Fibroblast of pulmonary artery (primary cell): ENCODE data around the gene GBA2.

Experiments
- DNase-seq: peaks from one replicate; pipeline ENCODE4 v3.0.0-alpha.2; 2010; ENCODE audit warnings: low read depth
- H3K4me3 ChIP-seq: replicated peaks from 2 replicates; pipeline ENCODE4 v1.5.1; 2011; ENCODE audit warnings: low read depth, mild to moderate bottlenecking, control low read depth, low read length, moderate library complexity
- TF ChIP-seq, protein P1 (sequence below): IDR thresholded peaks from 2 replicates; pipeline ENCODE4 v1.5.1; 2011; ENCODE audit warnings: mild to moderate bottlenecking, control low read depth, low read length, inconsistent platforms; ENCODE audit errors: missing control alignments

The GBA2 gene

DNA sequence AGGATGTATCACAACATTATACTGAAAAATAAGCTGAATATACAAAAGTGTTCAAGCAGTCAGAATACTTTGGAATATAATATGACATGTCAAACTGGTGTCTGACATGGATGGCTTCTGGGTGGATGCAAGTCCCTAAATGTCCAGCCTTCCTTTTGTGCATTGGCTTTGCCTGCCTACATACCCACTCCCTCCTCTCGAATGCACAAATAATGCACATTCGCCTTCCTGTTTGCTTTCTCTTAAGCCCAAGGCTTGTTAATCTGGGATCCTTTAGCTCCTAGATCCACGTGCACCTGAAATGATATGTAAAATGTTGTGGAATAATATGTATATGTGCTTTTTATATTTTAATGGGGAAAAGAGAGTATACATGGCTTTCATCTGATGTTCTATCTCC, 29.5 kb upstream of the GBA2 start:
- DNase-seq, result no peak
- TF ChIP-seq, protein P1, sequence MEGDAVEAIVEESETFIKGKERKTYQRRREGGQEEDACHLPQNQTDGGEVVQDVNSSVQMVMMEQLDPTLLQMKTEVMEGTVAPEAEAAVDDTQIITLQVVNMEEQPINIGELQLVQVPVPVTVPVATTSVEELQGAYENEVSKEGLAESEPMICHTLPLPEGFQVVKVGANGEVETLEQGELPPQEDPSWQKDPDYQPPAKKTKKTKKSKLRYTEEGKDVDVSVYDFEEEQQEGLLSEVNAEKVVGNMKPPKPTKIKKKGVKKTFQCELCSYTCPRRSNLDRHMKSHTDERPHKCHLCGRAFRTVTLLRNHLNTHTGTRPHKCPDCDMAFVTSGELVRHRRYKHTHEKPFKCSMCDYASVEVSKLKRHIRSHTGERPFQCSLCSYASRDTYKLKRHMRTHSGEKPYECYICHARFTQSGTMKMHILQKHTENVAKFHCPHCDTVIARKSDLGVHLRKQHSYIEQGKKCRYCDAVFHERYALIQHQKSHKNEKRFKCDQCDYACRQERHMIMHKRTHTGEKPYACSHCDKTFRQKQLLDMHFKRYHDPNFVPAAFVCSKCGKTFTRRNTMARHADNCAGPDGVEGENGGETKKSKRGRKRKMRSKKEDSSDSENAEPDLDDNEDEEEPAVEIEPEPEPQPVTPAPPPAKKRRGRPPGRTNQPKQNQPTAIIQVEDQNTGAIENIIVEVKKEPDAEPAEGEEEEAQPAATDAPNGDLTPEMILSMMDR, result no peak
- H3K4me3 ChIP-seq, result no peak overlapping the region

DNA sequence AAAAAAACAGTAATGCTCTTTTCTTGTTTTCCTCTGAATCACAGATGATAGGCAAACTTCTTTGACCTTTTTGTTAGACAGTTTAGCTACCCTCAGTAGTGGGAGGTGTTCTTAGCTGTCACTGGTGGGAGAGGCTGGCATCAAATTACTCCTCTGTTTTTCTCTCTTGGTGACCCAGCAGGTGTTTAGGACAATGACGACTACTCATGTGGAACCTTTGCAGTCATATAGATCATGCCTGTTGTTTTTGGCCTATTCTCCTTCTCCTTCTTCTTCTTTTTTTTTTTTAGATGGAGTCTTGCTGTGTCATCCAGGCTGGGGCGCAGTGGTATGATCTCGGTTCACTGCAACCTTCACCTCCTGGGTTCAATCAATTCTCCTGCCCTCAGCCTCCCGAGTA, 27.0 kb upstream of the GBA2 start:
- TF ChIP-seq, protein P1, result no peak
- no peak overlapping the region for H3K4me3 ChIP-seq
- no peak for DNase-seq

GRCh38 chr9:35774907-35775635, 26.0 kb upstream of the GBA2 start:
- DNase-seq, result peak; percentile 13
- TF ChIP-seq, protein P1, result no peak
- H3K4me3 ChIP-seq, result no peak overlapping the region

- TF ChIP-seq, protein P1, result no peak
- no peak for DNase-seq
- no peak overlapping the region for H3K4me3 ChIP-seq
These were observed 22.9 kb upstream of the GBA2 start for GRCh38 chr9:35771943-35772342.

DNA sequence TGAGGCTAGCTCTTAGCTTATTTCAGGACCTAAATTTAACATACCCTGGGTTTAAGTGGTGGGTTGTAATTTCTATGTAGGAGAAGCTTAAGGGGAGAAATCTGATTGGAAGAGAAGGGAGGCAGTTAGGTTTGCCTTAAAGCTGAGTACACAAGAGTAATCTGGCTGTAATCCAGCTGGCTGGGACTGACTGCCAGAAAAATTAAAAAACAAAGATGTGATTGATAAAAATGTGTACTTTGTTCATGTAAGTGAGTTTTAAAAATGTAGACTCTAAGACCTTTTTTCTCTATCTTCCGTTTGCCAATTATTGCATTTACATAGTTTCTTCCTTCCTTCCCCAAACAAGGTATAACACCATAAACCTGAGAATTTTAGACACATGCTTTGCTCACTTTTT, 22.5 kb upstream of the GBA2 start:
- peak; percentile 57 for DNase-seq
- TF ChIP-seq, protein P1, result no peak
- H3K4me3 ChIP-seq, result no peak overlapping the region

DNA sequence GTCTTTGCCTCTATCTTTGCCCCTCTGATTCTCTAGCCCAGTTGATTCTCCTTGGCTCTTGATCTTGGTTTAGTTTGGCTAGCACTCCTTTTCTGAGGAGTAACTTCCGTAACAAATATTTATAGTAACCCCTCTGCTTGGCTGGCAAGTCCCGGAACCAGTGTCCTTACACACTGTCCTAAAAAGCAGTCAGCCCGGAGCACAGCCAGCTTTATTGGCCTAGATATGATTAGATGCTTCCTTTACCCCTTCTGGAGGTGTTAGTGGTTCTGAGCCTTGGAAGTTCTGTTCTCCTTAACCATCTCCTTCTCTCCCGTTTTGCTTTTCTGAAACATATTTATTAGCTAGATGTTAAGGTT, 22.0 kb upstream of the GBA2 start:
- H3K4me3 ChIP-seq, result no peak overlapping the region
- DNase-seq, result no peak
- TF ChIP-seq, protein P1, result no peak

- TF ChIP-seq, protein P1, result no peak
- no peak for DNase-seq
- H3K4me3 ChIP-seq, result no peak overlapping the region
These were observed 20.7 kb upstream of the GBA2 start for GRCh38 chr9:35769763-35770162.
